Neural progenitor cell (in vitro differentiated cells): ENCODE measurements around the gene CAPZB. TPM values are rescaled to one million over a fixed set of nuclear protein-coding genes. Genes with fewer than 3 reads are reported as not detected.
A peak's percentile ranks its signal among the peaks of the same experiment; 100 is the strongest.

Experiments
- DNase-seq: peaks from one replicate; pipeline ENCODE4 v3.0.0-alpha.2; 2016; ENCODE audit warnings: low spot score
- H2AFZ ChIP-seq: fragments of 200-600 bp; sonication (generic); replicated peaks from 2 replicates; pipeline ENCODE4 v1.6.1; 2016; ENCODE audit warnings: antibody characterized with exemption
- H3F3A ChIP-seq: fragments of 200-600 bp; sonication (generic); 2 replicates; pipeline ENCODE4 v1.6.1; 2016; ENCODE audit warnings: antibody characterized with exemption, low read depth
- H3K27ac ChIP-seq: fragments of 200-600 bp; sonication (generic); 2 replicates; pipeline ENCODE4 v1.5.1; 2016; ENCODE audit warnings: mild to moderate bottlenecking
- H3K27me3 ChIP-seq: fragments of 200-600 bp; sonication (generic); 2 replicates; pipeline ENCODE4 v1.6.1; 2016; ENCODE audit warnings: mild to moderate bottlenecking, moderate library complexity
- H3K36me3 ChIP-seq: fragments of 200-600 bp; sonication (generic); 2 replicates; pipeline ENCODE4 v1.5.1; 2016
- H3K4me1 ChIP-seq: fragments of 200-600 bp; sonication (generic); 2 replicates; pipeline ENCODE4 v1.6.1; 2016; ENCODE audit warnings: mixed run types
- H3K4me2 ChIP-seq: fragments of 200-600 bp; sonication (generic); 2 replicates; pipeline ENCODE4 v1.6.1; 2016
- H3K4me3 ChIP-seq: fragments of 200-600 bp; sonication (generic); 2 replicates; pipeline ENCODE4 v1.5.1; 2016
- H3K79me2 ChIP-seq: fragments of 200-600 bp; sonication (generic); 2 replicates; pipeline ENCODE4 v1.6.1; 2016; ENCODE audit warnings: low read depth
- H3K9ac ChIP-seq: fragments of 200-600 bp; sonication (generic); 2 replicates; pipeline ENCODE4 v1.6.1; 2016
- H3K9me3 ChIP-seq: fragments of 200-600 bp; sonication (generic); 2 replicates; pipeline ENCODE4 v1.5.1; 2016; ENCODE audit warnings: low read depth
- H4K20me1 ChIP-seq: fragments of 200-600 bp; sonication (generic); 2 replicates; pipeline ENCODE4 v1.6.1; 2016; ENCODE audit warnings: low read depth
- H3K27ac Mint-ChIP-seq: 3 replicates; pipeline ENCODE4 v1.8.0; 2021; ENCODE audit warnings: mixed read lengths
- H3K27me3 Mint-ChIP-seq: 2 replicates; pipeline ENCODE4 v1.8.0; 2022; ENCODE audit warnings: low read depth, mild to moderate bottlenecking, inconsistent platforms, moderate library complexity, mixed read lengths; ENCODE audit not compliant: insufficient read depth
- H3K36me3 Mint-ChIP-seq: 3 replicates; pipeline ENCODE4 v1.8.0; 2021; ENCODE audit warnings: mixed read lengths
- H3K4me1 Mint-ChIP-seq: 3 replicates; pipeline ENCODE4 v1.8.0; 2021; ENCODE audit warnings: mixed read lengths
- H3K4me3 Mint-ChIP-seq: 3 replicates; pipeline ENCODE4 v1.8.0; 2021; ENCODE audit warnings: mild to moderate bottlenecking, moderate library complexity, mixed read lengths
- H3K9me3 Mint-ChIP-seq: 3 replicates; pipeline ENCODE4 v1.8.0; 2020; ENCODE audit warnings: mixed read lengths
- EZH2 ChIP-seq: fragments of 200-600 bp; sonication (generic); IDR thresholded peaks from 2 replicates; pipeline ENCODE4 v1.6.1; 2017; ENCODE audit warnings: antibody characterized with exemption, mild to moderate bottlenecking, moderate library complexity
- EZH2phosphoT487 ChIP-seq: fragments of 200-600 bp; sonication (generic); IDR thresholded peaks from 2 replicates; pipeline ENCODE4 v1.6.1; 2017; ENCODE audit warnings: antibody characterized with exemption
- total RNA-seq: library from RNA; depleted of rRNA; stranded (reverse); fragments of >200 nt; gene quantifications from 2 replicates; pipeline ENCODE4 v1.2.3, GENCODE V29; 2015; ENCODE audit warnings: low replicate concordance
- TF ChIP-seq, protein P1 (sequence below): fragments of 200-600 bp; sonication (generic); IDR thresholded peaks from 2 replicates; pipeline ENCODE4 v1.5.1; 2017; ENCODE audit warnings: antibody characterized with exemption, mild to moderate bottlenecking

CAPZB gene
- total RNA-seq, 1 donor from 2014 or later, result 134 TPM

DNA sequence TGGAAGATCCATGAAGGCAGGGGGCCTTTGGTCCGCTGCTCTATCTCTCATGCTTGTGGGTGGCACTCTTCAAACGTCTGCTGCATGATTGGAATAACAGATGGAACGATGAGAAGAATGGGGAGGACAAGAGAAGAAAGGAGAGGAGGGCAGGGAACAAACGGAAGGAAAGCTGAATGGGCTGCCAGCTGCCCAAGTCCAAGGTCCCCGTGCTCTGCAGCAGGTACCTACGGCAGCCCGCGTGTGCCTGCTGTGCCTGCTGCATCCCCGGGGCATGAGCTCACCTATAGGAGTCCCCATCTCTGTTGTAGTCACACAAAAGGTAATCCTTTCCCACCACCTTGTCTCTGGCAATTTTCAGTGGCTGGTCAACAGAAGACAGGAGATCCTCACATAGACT, 100.1 kb downstream of the CAPZB start:
- H3K4me1 Mint-ChIP-seq, result peaks cover 8% of the 10 kb centered on the region
- no peaks in the 10 kb centered on the region for H3K9me3 Mint-ChIP-seq
- no peak overlapping the region for H3K27ac Mint-ChIP-seq
- H3K27ac ChIP-seq, result no peak overlapping the region
- DNase-seq, result no peak
- H3K36me3 ChIP-seq, result no peaks in the 10 kb centered on the region
- TF ChIP-seq EZH2, result no peak
- TF ChIP-seq, protein P1, sequence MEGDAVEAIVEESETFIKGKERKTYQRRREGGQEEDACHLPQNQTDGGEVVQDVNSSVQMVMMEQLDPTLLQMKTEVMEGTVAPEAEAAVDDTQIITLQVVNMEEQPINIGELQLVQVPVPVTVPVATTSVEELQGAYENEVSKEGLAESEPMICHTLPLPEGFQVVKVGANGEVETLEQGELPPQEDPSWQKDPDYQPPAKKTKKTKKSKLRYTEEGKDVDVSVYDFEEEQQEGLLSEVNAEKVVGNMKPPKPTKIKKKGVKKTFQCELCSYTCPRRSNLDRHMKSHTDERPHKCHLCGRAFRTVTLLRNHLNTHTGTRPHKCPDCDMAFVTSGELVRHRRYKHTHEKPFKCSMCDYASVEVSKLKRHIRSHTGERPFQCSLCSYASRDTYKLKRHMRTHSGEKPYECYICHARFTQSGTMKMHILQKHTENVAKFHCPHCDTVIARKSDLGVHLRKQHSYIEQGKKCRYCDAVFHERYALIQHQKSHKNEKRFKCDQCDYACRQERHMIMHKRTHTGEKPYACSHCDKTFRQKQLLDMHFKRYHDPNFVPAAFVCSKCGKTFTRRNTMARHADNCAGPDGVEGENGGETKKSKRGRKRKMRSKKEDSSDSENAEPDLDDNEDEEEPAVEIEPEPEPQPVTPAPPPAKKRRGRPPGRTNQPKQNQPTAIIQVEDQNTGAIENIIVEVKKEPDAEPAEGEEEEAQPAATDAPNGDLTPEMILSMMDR, result no peak
- no peak for TF ChIP-seq EZH2phosphoT487
- H3K36me3 Mint-ChIP-seq, result peaks cover 11% of the 10 kb centered on the region
- peaks cover 2% of the 10 kb centered on the region for H3K27me3 Mint-ChIP-seq
- H3F3A ChIP-seq, result no peaks in the 10 kb centered on the region
- no peaks in the 10 kb centered on the region for H3K4me1 ChIP-seq
- no peak overlapping the region for H2AFZ ChIP-seq
- no peak overlapping the region for H3K4me2 ChIP-seq
- H4K20me1 ChIP-seq, result peaks cover 21% of the 10 kb centered on the region
- no peaks in the 10 kb centered on the region for H3K9me3 ChIP-seq
- no peak overlapping the region for H3K4me3 ChIP-seq
- H3K79me2 ChIP-seq, result peaks cover 30% of the 10 kb centered on the region
- H3K9ac ChIP-seq, result no peak overlapping the region
- H3K4me3 Mint-ChIP-seq, result no peak overlapping the region
- no peaks in the 10 kb centered on the region for H3K27me3 ChIP-seq

DNA sequence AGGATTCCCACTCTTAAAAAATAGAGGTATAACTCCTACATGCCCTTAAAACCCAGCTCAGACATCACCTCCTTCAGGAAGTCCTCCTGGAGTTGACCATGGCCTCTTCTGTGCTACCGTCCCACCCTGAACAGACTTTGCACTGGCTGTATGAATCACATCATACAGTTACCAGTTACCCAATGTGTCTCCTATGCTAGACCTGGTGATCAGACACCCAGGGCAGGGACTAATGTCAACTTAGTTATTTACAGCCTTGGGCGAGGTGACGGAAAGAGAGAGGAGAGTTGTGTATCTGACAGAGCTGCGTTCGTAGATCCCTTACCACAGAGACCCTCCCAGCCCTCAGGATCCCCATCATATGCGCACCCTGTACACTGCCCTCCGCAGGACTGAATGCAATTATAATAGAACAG, 100.6 kb downstream of the CAPZB start:
- Histone ChIP-seq H3K4me3 (no peak overlapping the region), H3K27ac (no peak overlapping the region), H3K27me3 (no peaks in the 10 kb centered on the region), H3F3A (no peaks in the 10 kb centered on the region), H3K36me3 (no peaks in the 10 kb centered on the region), H3K9ac (no peak overlapping the region), H2AFZ (no peak overlapping the region), H3K4me1 (no peaks in the 10 kb centered on the region), H3K79me2 (peaks cover 25% of the 10 kb centered on the region), H3K9me3 (no peaks in the 10 kb centered on the region), H3K4me2 (no peak overlapping the region), H4K20me1 (peaks cover 21% of the 10 kb centered on the region)
- peaks cover 4% of the 10 kb centered on the region for H3K4me1 Mint-ChIP-seq
- no peak for DNase-seq
- peaks cover 12% of the 10 kb centered on the region for H3K36me3 Mint-ChIP-seq
- H3K27me3 Mint-ChIP-seq, result peaks cover under 1% of the 10 kb centered on the region
- H3K9me3 Mint-ChIP-seq, result no peaks in the 10 kb centered on the region
- no peak overlapping the region for H3K4me3 Mint-ChIP-seq
- TF ChIP-seq, protein P1, result no peak
- TF ChIP-seq EZH2 (no peak), EZH2phosphoT487 (no peak)
- H3K27ac Mint-ChIP-seq, result no peak overlapping the region

DNA sequence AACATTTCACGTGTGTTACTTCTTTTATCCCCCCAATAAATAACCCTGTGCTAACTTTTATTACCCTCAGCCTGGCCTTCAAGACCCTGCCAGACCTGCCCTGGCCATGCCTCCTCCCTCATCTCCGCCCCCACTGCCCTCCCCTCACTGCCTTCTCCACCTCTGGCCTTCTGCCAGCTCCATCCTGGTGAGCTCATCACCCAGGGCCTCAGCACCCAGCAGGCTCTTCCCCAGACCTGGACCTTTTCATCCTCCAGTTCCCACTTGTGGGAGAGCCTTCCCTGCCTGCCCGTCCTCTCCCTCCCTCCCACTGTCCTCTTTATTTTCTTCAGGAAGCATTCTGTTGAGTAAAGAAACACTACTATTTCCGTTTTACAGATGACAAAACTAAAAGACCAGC, 101.2 kb downstream of the CAPZB start:
- no peaks in the 10 kb centered on the region for H3K36me3 ChIP-seq
- no peaks in the 10 kb centered on the region for H3F3A ChIP-seq
- Mint-ChIP-seq H3K4me3 (no peak overlapping the region), H3K9me3 (no peaks in the 10 kb centered on the region), H3K4me1 (peaks cover 2% of the 10 kb centered on the region), H3K27ac (peak overlapping the region; percentile 50), H3K27me3 (no peaks in the 10 kb centered on the region), H3K36me3 (peaks cover 15% of the 10 kb centered on the region)
- H4K20me1 ChIP-seq, result peaks cover 21% of the 10 kb centered on the region
- TF ChIP-seq, protein P1, result no peak
- no peak for TF ChIP-seq EZH2
- no peak overlapping the region for H3K4me2 ChIP-seq
- DNase-seq, result no peak
- no peaks in the 10 kb centered on the region for H3K4me1 ChIP-seq
- no peaks in the 10 kb centered on the region for H3K9me3 ChIP-seq
- H3K9ac ChIP-seq, result no peak overlapping the region
- H3K27ac ChIP-seq, result no peak overlapping the region
- no peak overlapping the region for H3K4me3 ChIP-seq
- H2AFZ ChIP-seq, result no peak overlapping the region
- H3K79me2 ChIP-seq, result peaks cover 19% of the 10 kb centered on the region
- no peaks in the 10 kb centered on the region for H3K27me3 ChIP-seq
